Frontal cortex (tissue), 4 donors: ENCODE data around the gene SUCLG2. TPM values are rescaled to one million over a fixed set of nuclear protein-coding genes. Genes with fewer than 3 reads are reported as not detected.
"Not testable (repeated sequence)": the region's sequence is repeated elsewhere in the genome, so short reads cannot be mapped to it uniquely, and the experiment has no call there.

Experiments
- DNase-seq, 2 donors: peaks; one replicate each; pipeline ENCODE4 v3.0.0; 2012; ENCODE audit warnings: low spot score in 2 of 2
- FAIRE-seq: peaks from 2 replicates; lab custom pipeline; 2012; peaks lifted over from hg19 to GRCh38; lab: Jason Lieb, UNC
- total RNA-seq: library from RNA; depleted of rRNA; stranded (reverse); fragments of >200 nt; gene quantifications from one replicate; pipeline ENCODE4 v1.2.3, GENCODE V29; 2014
- donor health status: control.
- donor health status: control.
- donor health status: control.

The SUCLG2 gene
- total RNA-seq, 1 donor from 2014 or later, result 9.4 TPM

GRCh38 chr3:67567893-67568292 lies 86.5 kb downstream of the SUCLG2 start:
- FAIRE-seq, result no peak
- no peak for DNase-seq

GRCh38 chr3:67564973-67565372 lies 89.4 kb downstream of the SUCLG2 start:
- DNase-seq, result no peak
- FAIRE-seq, result no peak

DNA sequence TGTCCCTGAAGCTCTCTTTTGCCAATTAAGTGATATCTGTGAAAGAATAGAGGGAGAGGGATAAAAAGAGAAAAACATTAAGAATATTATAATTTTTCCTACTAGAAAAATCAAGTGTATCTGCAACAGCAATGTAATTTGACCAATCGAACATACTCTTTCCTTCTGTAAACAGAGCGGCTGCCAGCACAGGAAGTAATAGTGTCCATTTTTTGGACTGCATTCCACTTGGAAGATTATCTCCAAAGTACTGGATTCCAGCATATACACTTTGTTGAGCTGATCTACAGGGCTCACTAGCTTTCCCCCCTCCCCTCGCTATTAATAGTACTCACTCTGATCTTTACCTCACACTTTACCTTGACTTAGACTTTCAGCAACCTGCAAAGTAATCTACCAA lies 90.4 kb downstream of the SUCLG2 start:
- no peak for FAIRE-seq
- DNase-seq, result no peak

DNA sequence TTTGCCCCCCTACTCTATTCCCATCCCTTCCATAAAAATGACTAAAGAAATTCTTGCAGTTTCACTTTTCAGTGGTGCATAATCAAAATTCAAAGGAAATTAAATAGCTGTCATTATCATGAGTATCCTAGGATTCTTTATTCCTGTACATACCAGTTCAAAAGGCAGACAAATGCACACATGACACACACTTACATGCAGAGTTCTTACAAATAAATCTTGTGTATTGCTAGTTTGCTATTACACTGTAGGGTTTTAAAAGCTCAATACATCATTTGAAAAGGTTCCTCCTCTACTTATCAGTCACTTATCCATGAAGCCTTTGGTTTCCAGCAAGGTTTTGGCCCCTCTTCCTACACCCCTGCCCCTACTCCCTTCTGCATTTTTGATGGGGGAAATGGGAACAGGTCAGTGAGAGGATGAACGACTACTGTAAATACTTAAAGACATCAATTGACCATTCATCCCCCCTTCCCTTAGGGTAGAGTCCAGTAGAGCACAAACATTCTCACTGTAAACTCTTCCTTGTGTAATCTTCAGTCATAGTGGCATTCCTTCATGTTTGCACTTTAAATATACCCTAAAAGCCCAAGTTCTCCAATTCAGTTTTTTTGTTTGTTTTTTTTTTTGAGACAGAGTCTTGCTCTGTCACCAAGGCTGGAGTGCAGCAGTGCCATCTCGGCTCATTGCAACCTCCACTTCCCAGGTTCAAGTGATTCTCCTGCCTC lies 92.6 kb downstream of the SUCLG2 start:
- FAIRE-seq, result no peak

GRCh38 chr3:67561266-67561665 lies 93.1 kb downstream of the SUCLG2 start:
- FAIRE-seq, result no peak
- no peak for DNase-seq

More for the DNA sequence above, 92.6 kb downstream of the SUCLG2 start:
- DNase-seq, result no peak

DNA sequence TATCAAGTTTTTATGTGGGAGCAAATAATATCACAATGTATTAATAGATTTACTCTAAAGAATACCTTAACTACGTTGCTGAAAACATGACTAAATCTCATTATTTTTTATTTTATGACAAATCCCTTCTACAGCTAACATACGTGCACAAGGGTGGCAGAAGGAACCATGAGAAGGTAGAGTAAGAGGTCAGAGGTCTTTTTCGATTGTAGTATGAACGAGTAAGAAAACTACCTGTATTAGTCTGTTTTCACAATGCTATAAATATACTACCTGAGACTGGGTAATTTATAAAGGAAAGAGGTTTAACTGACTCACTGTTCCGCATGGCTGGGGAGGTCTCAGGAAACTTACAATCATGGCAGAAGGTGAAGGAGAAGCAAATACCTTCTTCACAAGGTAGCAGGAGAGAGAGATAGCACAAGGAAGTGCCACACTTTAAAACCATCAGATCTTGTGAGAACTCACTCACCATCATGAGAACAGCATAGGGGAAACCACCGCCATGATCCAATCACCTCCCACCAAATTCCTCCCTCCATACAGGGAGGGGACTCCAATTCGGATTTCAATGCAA lies 95.3 kb downstream of the SUCLG2 start:
- peak; percentile 10 for FAIRE-seq
- no peak for DNase-seq

DNA sequence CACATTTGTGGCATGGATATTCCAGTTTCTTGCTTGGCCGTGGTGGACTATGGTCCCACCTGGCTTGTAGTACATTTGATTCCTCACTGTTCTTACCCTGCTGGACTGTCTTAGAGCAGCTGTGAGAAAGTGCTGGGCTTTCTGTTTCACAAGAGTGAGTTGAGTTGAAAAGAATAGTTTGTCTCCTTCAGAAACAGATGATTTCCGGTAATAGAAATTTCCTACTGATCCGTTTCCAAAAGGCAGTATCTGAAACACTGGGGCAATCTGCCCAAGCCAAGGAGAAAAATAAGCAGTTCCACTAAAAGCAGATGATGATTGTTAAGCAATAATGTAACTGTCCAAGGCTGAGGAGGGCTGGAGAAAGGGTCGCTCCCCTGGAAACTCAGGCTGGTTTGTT lies 96.0 kb downstream of the SUCLG2 start:
- DNase-seq (peak in 1 of 2 donors; percentile 3), FAIRE-seq (no peak)

DNA sequence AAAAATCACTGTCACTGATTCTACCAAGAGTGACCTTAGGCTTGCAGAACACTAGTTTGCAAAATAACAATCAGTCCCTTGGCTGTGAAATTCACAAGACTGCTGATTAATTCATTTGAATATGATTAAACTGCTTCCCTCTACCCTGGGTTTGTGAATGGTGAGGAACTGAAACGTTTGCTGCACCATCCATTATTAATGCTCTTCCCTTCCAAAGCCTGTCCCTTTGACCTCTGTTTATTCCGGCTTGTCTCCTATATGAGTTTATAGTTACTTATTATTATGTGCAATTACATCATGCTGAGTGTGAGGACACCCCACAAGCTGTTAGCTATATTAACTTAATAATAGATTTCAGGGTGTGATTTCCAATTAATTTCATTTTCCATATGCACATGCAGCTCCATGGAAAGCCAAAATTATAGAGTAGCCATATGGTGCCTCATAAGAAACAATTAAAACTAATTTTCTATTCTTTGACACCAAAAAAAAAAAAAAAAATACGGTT lies 96.5 kb downstream of the SUCLG2 start:
- DNase-seq, result no peak
- FAIRE-seq, result no peak

GRCh38 chr3:67551361-67552016 lies 102.9 kb downstream of the SUCLG2 start:
- no peak for DNase-seq
- no peak for FAIRE-seq

GRCh38 chr3:67550541-67550940 lies 103.9 kb downstream of the SUCLG2 start:
- no peak for FAIRE-seq
- DNase-seq, result no peak

DNA sequence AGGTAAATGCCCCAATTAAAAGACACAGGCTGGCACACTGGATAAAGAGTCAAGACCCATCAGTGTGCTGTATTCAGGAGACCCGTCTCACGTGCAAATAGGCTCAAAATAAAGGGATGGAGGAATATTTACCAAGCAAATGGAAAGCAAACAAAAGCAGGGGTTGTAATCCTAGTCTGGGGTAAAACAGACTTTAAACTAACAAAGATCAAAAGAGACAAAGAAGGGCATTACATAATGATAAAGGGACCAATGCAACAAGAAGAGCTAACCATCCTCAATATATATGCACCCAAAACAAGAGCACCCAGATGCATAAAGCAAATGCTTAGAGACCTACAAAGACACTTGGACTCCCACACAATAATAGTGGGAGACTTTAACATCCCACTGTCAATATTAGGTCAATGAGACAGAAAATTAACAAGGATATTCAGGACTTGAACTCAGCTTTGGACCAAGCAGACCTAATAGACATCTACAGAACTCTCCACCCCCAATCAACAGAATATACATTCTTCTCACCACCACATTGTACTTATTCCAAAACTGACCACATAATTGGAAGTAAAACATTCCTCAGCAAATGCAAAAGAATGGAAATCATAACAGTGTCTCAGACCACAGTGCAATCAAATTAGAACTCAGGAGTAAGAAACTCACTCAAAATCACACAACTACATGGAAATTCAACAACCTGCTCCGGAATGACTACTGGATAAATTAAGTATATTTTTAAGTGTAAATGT lies 111.7 kb downstream of the SUCLG2 start:
- DNase-seq, FAIRE-seq: not testable (repeated sequence)

GRCh38 chr3:67540198-67540894 lies 114.1 kb downstream of the SUCLG2 start:
- DNase-seq, result no peak
- no peak for FAIRE-seq

DNA sequence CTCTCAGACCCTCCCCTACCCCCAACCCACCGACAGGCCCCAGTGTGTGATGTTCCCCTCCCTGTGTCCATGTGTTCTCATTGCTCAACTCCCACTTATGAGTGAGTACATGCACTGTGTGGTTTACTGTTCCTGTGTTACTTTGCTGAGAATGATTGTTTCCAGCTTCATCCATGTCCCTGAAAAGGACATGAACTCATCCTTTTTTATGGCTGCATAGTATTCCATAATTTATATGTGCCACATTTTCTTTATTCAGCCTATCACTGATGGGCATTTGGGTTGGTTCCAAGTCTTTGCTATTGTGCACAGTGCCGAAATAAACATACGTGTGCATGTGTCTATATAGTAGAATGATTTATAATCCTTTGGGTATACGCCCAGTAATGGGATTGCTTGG lies 117.2 kb downstream of the SUCLG2 start:
- not testable (repeated sequence) for FAIRE-seq, DNase-seq

- no peak for FAIRE-seq
- DNase-seq, result no peak
These were observed 119.4 kb downstream of the SUCLG2 start for GRCh38 chr3:67535006-67535405.

- FAIRE-seq, result peak; percentile 40
- no peak for DNase-seq
These were observed 119.8 kb downstream of the SUCLG2 start for GRCh38 chr3:67534594-67534993.

GRCh38 chr3:67531181-67532101 lies 123.0 kb downstream of the SUCLG2 start:
- no peak for DNase-seq
- FAIRE-seq, result no peak

- no peak for FAIRE-seq
These were observed 124.5 kb downstream of the SUCLG2 start for GRCh38 chr3:67529915-67530314.

GRCh38 chr3:67529337-67529736 lies 125.1 kb downstream of the SUCLG2 start:
- FAIRE-seq, result no peak

More at GRCh38 chr3:67529915-67530314, 124.5 kb downstream of the SUCLG2 start:
- no peak for DNase-seq

DNA sequence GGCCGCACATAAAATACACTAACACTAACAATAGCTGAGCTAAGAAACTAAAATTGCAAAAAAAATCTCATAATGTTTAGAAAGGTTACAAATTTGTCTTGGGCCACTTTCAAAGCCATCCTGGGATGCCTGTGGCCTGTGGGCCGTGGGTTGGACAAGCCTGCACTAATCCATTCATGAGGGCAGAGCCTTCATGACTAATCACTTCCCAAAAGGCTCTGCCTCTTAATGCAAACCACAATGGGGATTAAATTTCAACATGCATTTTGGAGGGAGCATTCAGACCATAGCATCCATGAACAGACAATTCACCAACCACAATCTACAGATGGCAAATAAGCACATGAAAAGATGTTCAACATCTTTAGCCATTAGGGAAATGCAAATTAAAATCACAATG lies 128.2 kb downstream of the SUCLG2 start:
- FAIRE-seq, result no peak
- DNase-seq, result no peak

More at GRCh38 chr3:67529337-67529736, 125.1 kb downstream of the SUCLG2 start:
- no peak for DNase-seq
